H1 (cell line): Measurements from ENCODE around the gene RAB7B. TPM values are rescaled to one million over a fixed set of nuclear protein-coding genes. Genes with fewer than 3 reads are reported as not detected.
"Not testable (repeated sequence)": the region's sequence is repeated elsewhere in the genome, so short reads cannot be mapped to it uniquely, and the experiment has no call there.

Source experiments
- CTCF ChIA-PET: fragments of 300-600 bp; sonication (Branson Sonifier 250); formaldehyde crosslinking; loops from one replicate; lab custom pipeline; 2021; ENCODE audit not compliant: partially characterized antibody; lab: Charles Lee
- POLR2A ChIA-PET: fragments of 300-600 bp; sonication (Branson Sonifier 250); formaldehyde crosslinking; loops from one replicate; lab custom pipeline; 2021; ENCODE audit warnings: inconsistent platforms; ENCODE audit not compliant: partially characterized antibody; lab: Charles Lee
- DNase-seq, 2 experiments: peaks; one replicate each; pipeline versions ENCODE4 v3.0.0 to v3.0.0-alpha.2; 2010 to 2022; ENCODE audit warnings: low spot score in 2 of 2, low read depth in 1 of 2, mixed read lengths in 1 of 2
- FAIRE-seq: peaks from 2 replicates; lab custom pipeline; 2011; peaks lifted over from hg19 to GRCh38; lab: Jason Lieb, UNC
- H2AFZ ChIP-seq: 2 replicates; pipeline ENCODE4 v1.8.1; 2012; ENCODE audit warnings: low read length, inconsistent platforms
- H2AK5ac ChIP-seq: 2 replicates; pipeline ENCODE4 v1.6.1; 2013; ENCODE audit warnings: low read depth, low read length
- H2BK120ac ChIP-seq: replicated peaks from 2 replicates; pipeline ENCODE3; 2013; ENCODE audit warnings: low read depth, low read length, inconsistent platforms
- H2BK12ac ChIP-seq: 2 replicates; pipeline ENCODE4 v1.6.1; 2013; ENCODE audit warnings: low read depth, low read length
- H2BK15ac ChIP-seq: 2 replicates; pipeline ENCODE4 v1.6.1; 2013; ENCODE audit warnings: low read length
- H2BK20ac ChIP-seq: 2 replicates; pipeline ENCODE4 v1.6.1; 2013; ENCODE audit warnings: low read length
- H2BK5ac ChIP-seq: 2 replicates; pipeline ENCODE4 v1.6.1; 2013; ENCODE audit warnings: low read depth, low read length
- H3K14ac ChIP-seq: 2 replicates; pipeline ENCODE4 v1.6.1; 2013; ENCODE audit warnings: inconsistent platforms; ENCODE audit not compliant: insufficient read length
- H3K18ac ChIP-seq: 2 replicates; pipeline ENCODE4 v1.6.1; 2013; ENCODE audit warnings: low read length; ENCODE audit errors: extremely low read depth
- H3K23ac ChIP-seq: 2 replicates; pipeline ENCODE4 v1.6.1; 2013; ENCODE audit warnings: inconsistent platforms; ENCODE audit not compliant: insufficient read length
- H3K23me2 ChIP-seq: 2 replicates; pipeline ENCODE4 v1.6.1; 2013; ENCODE audit warnings: low read depth, low read length
- H3K27ac ChIP-seq: 2 replicates; pipeline ENCODE4 v1.6.1; 2011; ENCODE audit warnings: low read depth, low read length, inconsistent platforms
- H3K27me3 ChIP-seq, 4 experiments: replicated peaks in 1 of 4; 1 replicate in 1 of 4; 2 replicates in 3 of 4; pipeline versions ENCODE4 v1.6.1 to v1.8.1; 2011 to 2013; ENCODE audit warnings: low read length in 3 of 4, mild to moderate bottlenecking in 3 of 4, inconsistent platforms in 2 of 4, mixed read lengths in 2 of 4, moderate library complexity in 1 of 4; ENCODE audit not compliant: control insufficient read depth in 3 of 4, insufficient read depth in 3 of 4; ENCODE audit errors: extremely low read depth in 1 of 4
- H3K36me3 ChIP-seq, 4 experiments: 2 replicates each; pipeline versions ENCODE4 v1.6.1 to v1.8.1; 2011 to 2013; ENCODE audit warnings: mild to moderate bottlenecking in 4 of 4, low read length in 3 of 4, moderate library complexity in 2 of 4, control low read depth in 1 of 4, inconsistent platforms in 1 of 4; ENCODE audit not compliant: insufficient read depth in 4 of 4, control insufficient read depth in 2 of 4
- H3K4ac ChIP-seq: replicated peaks from 2 replicates; pipeline ENCODE3; 2013; ENCODE audit warnings: low read length, low read depth, mixed read lengths, inconsistent platforms; ENCODE audit not compliant: insufficient read length
- H3K4me1 ChIP-seq, 4 experiments: replicated peaks in 1 of 4; 1 replicate in 1 of 4; 2 replicates in 3 of 4; pipeline versions ENCODE4 v1.6.1 to v1.8.1; 2011 to 2013; ENCODE audit warnings: low read length in 3 of 4, inconsistent platforms in 2 of 4, mixed read lengths in 1 of 4; ENCODE audit not compliant: insufficient read depth in 4 of 4, control insufficient read depth in 3 of 4
- H3K4me2 ChIP-seq, 2 experiments: 2 replicates each; pipeline versions ENCODE4 v1.6.1 to v1.8.1; 2011 to 2013; ENCODE audit warnings: low read depth in 2 of 2, low read length in 2 of 2, control low read depth in 1 of 2, inconsistent platforms in 1 of 2, mild to moderate bottlenecking in 1 of 2; ENCODE audit not compliant: insufficient read depth in 1 of 2
- H3K4me3 ChIP-seq, 4 experiments: fragments of 200-600, 300-600 bp in 1 of 4; sonication (generic), shearing (Covaris generic), sonication (Bioruptor Twin) in 1 of 4; 2 replicates each; pipeline versions ENCODE4 v1.5.1 to v1.8.1; 2011 to 2016; ENCODE audit warnings: low read length in 4 of 4, low read depth in 3 of 4, control low read depth in 2 of 4, inconsistent platforms in 2 of 4, mild to moderate bottlenecking in 2 of 4, mixed read lengths in 1 of 4, moderate library complexity in 1 of 4; ENCODE audit not compliant: insufficient read depth in 2 of 4; ENCODE audit errors: extremely low read depth in 1 of 4
- H3K56ac ChIP-seq: replicated peaks from 2 replicates; pipeline ENCODE3; 2013; ENCODE audit warnings: low read depth, mild to moderate bottlenecking, mixed read lengths, low read length, inconsistent platforms; ENCODE audit not compliant: insufficient read length
- H3K79me1 ChIP-seq: 2 replicates; pipeline ENCODE4 v1.6.1; 2013; ENCODE audit warnings: low read depth, low read length, control low read depth
- H3K79me2 ChIP-seq, 2 experiments: 2 replicates each; pipeline versions ENCODE4 v1.6.1 to v1.8.1; 2012 to 2013; ENCODE audit warnings: low read length in 2 of 2, mild to moderate bottlenecking in 2 of 2, inconsistent platforms in 1 of 2; ENCODE audit not compliant: insufficient read depth in 2 of 2, control insufficient read depth in 1 of 2
- H3K9ac ChIP-seq, 4 experiments: replicated peaks in 1 of 4; 1 replicate in 1 of 4; 2 replicates in 3 of 4; pipeline versions ENCODE4 v1.6.1 to v1.8.1; 2011 to 2013; ENCODE audit warnings: low read depth in 3 of 4, low read length in 3 of 4, control low read depth in 2 of 4, mild to moderate bottlenecking in 2 of 4, moderate library complexity in 2 of 4, inconsistent platforms in 1 of 4; ENCODE audit errors: extremely low read depth in 1 of 4
- H3K9me3 ChIP-seq, 2 experiments: 2 replicates each; pipeline versions ENCODE4 v1.6.1 to v1.8.1; 2012 to 2013; ENCODE audit warnings: mild to moderate bottlenecking in 2 of 2, moderate library complexity in 2 of 2, control low read depth in 1 of 2, inconsistent platforms in 1 of 2, low read depth in 1 of 2, low read length in 1 of 2, mixed read lengths in 1 of 2; ENCODE audit not compliant: insufficient read depth in 2 of 2
- H4K20me1 ChIP-seq, 2 experiments: replicated peaks in 1 of 2; 2 replicates each; pipeline versions ENCODE3 to v1.8.1; 2011 to 2013; ENCODE audit warnings: inconsistent platforms in 2 of 2, low read length in 2 of 2, mild to moderate bottlenecking in 1 of 2; ENCODE audit not compliant: insufficient read depth in 2 of 2, control insufficient read depth in 1 of 2
- H4K5ac ChIP-seq: 2 replicates; pipeline ENCODE4 v1.6.1; 2013; ENCODE audit warnings: low read length, low read depth, mixed read lengths, inconsistent platforms; ENCODE audit not compliant: insufficient read length
- H4K8ac ChIP-seq: 2 replicates; pipeline ENCODE4 v1.8.0; 2013; ENCODE audit warnings: mild to moderate bottlenecking, moderate library complexity, low read length, inconsistent platforms; ENCODE audit not compliant: insufficient read depth; ENCODE audit errors: extremely low read depth
- H4K91ac ChIP-seq: replicated peaks from 2 replicates; pipeline ENCODE3; 2013; ENCODE audit warnings: low read length, mixed read lengths, inconsistent platforms; ENCODE audit not compliant: insufficient read length
- WGBS, 2 experiments: shearing (Covaris generic) in 1 of 2; methylation state at CpG; one replicate each; pipeline versions ENCODE4 v1.1.6 to v1.1.7; 2013 to 2015; ENCODE audit warnings: low lambda C conversion rate in 2 of 2, mixed read lengths in 2 of 2, inconsistent platforms in 1 of 2, low coverage in 1 of 2, missing lambda C conversion rate in 1 of 2; ENCODE audit not compliant: insufficient replicate concordance in 2 of 2, insufficient coverage in 1 of 2, insufficient read length in 1 of 2; ENCODE audit errors: extremely low coverage in 1 of 2, missing lambda C conversion rate in 1 of 2; 5-methylcytosine and 5-hydroxymethylcytosine counted together
- polyA plus RNA-seq, 7 experiments: library from polyadenylated mRNA; depleted of rRNA in 3 of 7; stranded (reverse) in 5 of 7; unstranded in 2 of 7; fragments of >200 nt in 5 of 7; fragments of 200-250 nt in 2 of 7; gene quantifications; 1 replicate in 5 of 7; 2 replicates in 1 of 7; 4 replicates in 1 of 7; pipeline versions ENCODE4 v1.2.1 to v1.2.3, GENCODE V29; 2011 to 2013; ENCODE audit warnings: missing spikeins in 2 of 7, mixed read lengths in 2 of 7
- total RNA-seq: library from RNA; stranded (reverse); fragmentation: NEBNext Ultra II Directional; extraction: Animal tissue kit (Norgen Biotek cat#: 25700); gene quantifications from 2 replicates; pipeline ENCODE4 v1.2.1, GENCODE V29; 2021

Gene RAB7B
- total and polyA plus RNA-seq, 2 of the 8 experiments (the other 6 are each of a cell fraction or from before 2014, with no cell fraction given) = 0.05 TPM; not detected in 1

GRCh38 chr1:206052231-206052865 lies 49.2 kb upstream of the RAB7B start:
- H3K79me1 ChIP-seq, H3K27ac ChIP-seq, H3K9ac ChIP-seq, H4K8ac ChIP-seq, H2AFZ ChIP-seq, H4K91ac ChIP-seq, H2BK20ac ChIP-seq, H4K5ac ChIP-seq, H2AK5ac ChIP-seq, H2BK5ac ChIP-seq, H2BK120ac ChIP-seq, H3K4ac ChIP-seq, POLR2A ChIA-PET, H3K4me2 ChIP-seq, H3K79me2 ChIP-seq, H3K56ac ChIP-seq, H3K27me3 ChIP-seq, H3K23me2 ChIP-seq, H3K9me3 ChIP-seq, DNase-seq, H3K36me3 ChIP-seq, H4K20me1 ChIP-seq, H3K4me3 ChIP-seq, H2BK15ac ChIP-seq, H3K14ac ChIP-seq, H2BK12ac ChIP-seq, H3K4me1 ChIP-seq, H3K23ac ChIP-seq, H3K18ac ChIP-seq, FAIRE-seq: not testable (repeated sequence)
- CTCF ChIA-PET = interaction anchor here (0.6 to 0.9 kb wide), 2 partner anchors 30 to 47 kb away, joined by 3 read pairs; no protein-coding TSS in a partner anchor
- WGBS, 2 experiments = 89% methylated on average over 3 of the region's 8 CpGs; no CpG with 5 or more reads in 1 of the 2 experiments
